OCI-LY1 (cell line): ENCODE data around the gene CCHCR1.
A peak's percentile ranks its signal among the peaks of the same experiment; 100 is the strongest.

ENCODE experiments used
- EZH2 ChIP-seq: fragments of 200-600 bp; sonication (generic), shearing (Covaris generic); IDR thresholded peaks from 2 replicates; pipeline ENCODE4 v1.8.0; 2017; ENCODE audit warnings: borderline replicate concordance, mixed run types, mild to moderate bottlenecking, antibody characterized with exemption, low read length, moderate library complexity, mixed read lengths
- TF ChIP-seq, protein P1 (sequence below): fragments of 200-600 bp; sonication (generic), shearing (Covaris generic); IDR thresholded peaks from 2 replicates; pipeline ENCODE4 v1.5.1; 2017; ENCODE audit warnings: mild to moderate bottlenecking, antibody characterized with exemption, low read length, moderate library complexity, mixed read lengths

DNA sequence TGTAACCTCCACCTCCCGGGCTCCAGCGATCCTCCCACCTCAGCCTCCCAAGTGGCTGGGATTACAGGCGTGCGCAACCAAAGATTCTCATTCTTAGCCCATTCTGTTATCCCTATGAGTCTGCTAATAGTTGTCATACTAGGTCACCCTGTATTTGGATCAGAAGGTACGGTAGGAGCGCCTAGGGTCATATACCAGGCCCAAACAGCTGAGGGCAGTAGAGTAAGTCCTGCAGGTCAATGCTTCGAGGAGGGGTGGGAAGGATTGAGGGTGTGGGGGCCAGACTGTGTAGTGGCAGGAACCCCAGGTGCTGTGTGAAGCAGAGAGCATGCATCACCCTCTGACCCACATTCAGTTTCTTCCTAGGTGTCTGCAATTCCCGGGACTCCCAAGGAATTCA is 35.6 kb upstream of the CCHCR1 start:
- TF ChIP-seq EZH2: no peak
- TF ChIP-seq, protein P1, sequence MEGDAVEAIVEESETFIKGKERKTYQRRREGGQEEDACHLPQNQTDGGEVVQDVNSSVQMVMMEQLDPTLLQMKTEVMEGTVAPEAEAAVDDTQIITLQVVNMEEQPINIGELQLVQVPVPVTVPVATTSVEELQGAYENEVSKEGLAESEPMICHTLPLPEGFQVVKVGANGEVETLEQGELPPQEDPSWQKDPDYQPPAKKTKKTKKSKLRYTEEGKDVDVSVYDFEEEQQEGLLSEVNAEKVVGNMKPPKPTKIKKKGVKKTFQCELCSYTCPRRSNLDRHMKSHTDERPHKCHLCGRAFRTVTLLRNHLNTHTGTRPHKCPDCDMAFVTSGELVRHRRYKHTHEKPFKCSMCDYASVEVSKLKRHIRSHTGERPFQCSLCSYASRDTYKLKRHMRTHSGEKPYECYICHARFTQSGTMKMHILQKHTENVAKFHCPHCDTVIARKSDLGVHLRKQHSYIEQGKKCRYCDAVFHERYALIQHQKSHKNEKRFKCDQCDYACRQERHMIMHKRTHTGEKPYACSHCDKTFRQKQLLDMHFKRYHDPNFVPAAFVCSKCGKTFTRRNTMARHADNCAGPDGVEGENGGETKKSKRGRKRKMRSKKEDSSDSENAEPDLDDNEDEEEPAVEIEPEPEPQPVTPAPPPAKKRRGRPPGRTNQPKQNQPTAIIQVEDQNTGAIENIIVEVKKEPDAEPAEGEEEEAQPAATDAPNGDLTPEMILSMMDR: peak; percentile 23; the same call in 1 of the 2 replicates
